LHCN-M2 (cell line): ENCODE measurements around the gene ARHGAP26. TPM values are rescaled to one million over a fixed set of nuclear protein-coding genes. Genes with fewer than 3 reads are reported as not detected.
A peak's percentile ranks its signal among the peaks of the same experiment; 100 is the strongest.

Experiments used
- DNase-seq: peaks from one replicate; pipeline ENCODE4 v3.0.0-alpha.2; 2012; ENCODE audit warnings: low read depth
- total RNA-seq: library from RNA; depleted of rRNA; stranded (reverse); fragments of >200 nt; gene quantifications from 2 replicates; pipeline ENCODE4 v1.2.3, GENCODE V29; 2014

The ARHGAP26 gene
- total RNA-seq, 1 experiment from 2014 or later = 1.0 TPM

- no peak for DNase-seq
These were observed 448.5 kb downstream of the ARHGAP26 start for GRCh38 chr5:143218517-143219170.

- DNase-seq = no peak
These were observed 449.5 kb downstream of the ARHGAP26 start for GRCh38 chr5:143219696-143220095.

- no peak for DNase-seq
These were observed 450.6 kb downstream of the ARHGAP26 start for GRCh38 chr5:143220748-143221251.

- no peak for DNase-seq
These were observed 452.4 kb downstream of the ARHGAP26 start for GRCh38 chr5:143222287-143223231.

GRCh38 chr5:143224672-143225071 is 454.5 kb downstream of the ARHGAP26 start:
- no peak for DNase-seq

- DNase-seq = no peak
These were observed 455.3 kb downstream of the ARHGAP26 start for GRCh38 chr5:143225511-143225910.

- DNase-seq = no peak
These were observed 456.2 kb downstream of the ARHGAP26 start for GRCh38 chr5:143226361-143226760.

- no peak for DNase-seq
These were observed 456.7 kb downstream of the ARHGAP26 start for GRCh38 chr5:143226872-143227271.

- no peak for DNase-seq
These were observed 457.1 kb downstream of the ARHGAP26 start for GRCh38 chr5:143227301-143227700.

GRCh38 chr5:143228597-143229293 is 458.6 kb downstream of the ARHGAP26 start:
- no peak for DNase-seq

GRCh38 chr5:143229426-143229895 is 459.3 kb downstream of the ARHGAP26 start:
- no peak for DNase-seq

GRCh38 chr5:143229896-143230675 is 459.9 kb downstream of the ARHGAP26 start:
- no peak for DNase-seq

- DNase-seq = no peak
These were observed 460.5 kb downstream of the ARHGAP26 start for GRCh38 chr5:143230676-143230996.

- peak; percentile 65 for DNase-seq
These were observed 461.2 kb downstream of the ARHGAP26 start for GRCh38 chr5:143231416-143231815.

GRCh38 chr5:143231973-143232812 is 462.0 kb downstream of the ARHGAP26 start:
- no peak for DNase-seq

GRCh38 chr5:143233031-143233430 is 462.9 kb downstream of the ARHGAP26 start:
- DNase-seq = no peak

- DNase-seq = no peak
These were observed 464.1 kb downstream of the ARHGAP26 start for GRCh38 chr5:143234162-143234842.

GRCh38 chr5:143235423-143235822 is 465.2 kb downstream of the ARHGAP26 start:
- DNase-seq = peak; percentile 54

- no peak for DNase-seq
These were observed 466.5 kb downstream of the ARHGAP26 start for GRCh38 chr5:143236682-143237081.

- no peak for DNase-seq
These were observed 467.5 kb downstream of the ARHGAP26 start for GRCh38 chr5:143237664-143238063.
